ENCODE measurements around the gene KRI1. TPM values are rescaled to one million over a fixed set of nuclear protein-coding genes. Genes with fewer than 3 reads are reported as not detected.

Gene KRI1
- total and polyA plus RNA-seq, 2 experiments from 2014 or later, result 23.8 to 43.2 TPM

- TF ChIP-seq ETS1 (IDR thresholded peaks at IDR 0.05) (no peak), NANOG (IDR thresholded peaks at IDR 0.05; ENCODE audit: borderline replicate concordance) (no peak), ZNF462 (CRISPR knock-in tag; IDR thresholded peaks at IDR 0.05) (no peak), EZH2phosphoT487 (IDR thresholded peaks at IDR 0.05; ENCODE audit: unreplicated experiment) (no peak), JUNB (IDR thresholded peaks at IDR 0.05; ENCODE audit: unreplicated experiment) (no peak), ZNF331 (CRISPR knock-in tag; IDR thresholded peaks at IDR 0.05; ENCODE audit: low read depth) (no peak), STAT1 (IDR thresholded peaks at IDR 0.05; ENCODE audit: unreplicated experiment) (no peak), REST (IDR thresholded peaks at IDR 0.05; ENCODE audit: unreplicated experiment) (no peak), POLR2AphosphoS5 (IDR thresholded peaks at IDR 0.05; ENCODE audit: low read depth) (no peak), CTCF (conservative IDR thresholded peaks at IDR 0.05; ENCODE audit: low read depth in 2 of 2) (no peak), EZH2 (IDR thresholded peaks at IDR 0.05; ENCODE audit: low read depth, unreplicated experiment) (no peak), CREB1 (CRISPR knock-in tag; IDR thresholded peaks at IDR 0.05; ENCODE audit: low read depth) (no peak), ZNF114 (CRISPR knock-in tag; IDR thresholded peaks at IDR 0.05) (no peak)
- DNase-seq (ENCODE audit: low spot score) (no peak), ATAC-seq (no peak)
- peaks cover 16% of the 10 kb centered on the region for H3K4me1 ChIP-seq (ENCODE audit: insufficient read depth)
- Mint-ChIP-seq H3K27ac (no peak overlapping the region), H3K36me3 (ENCODE audit: low read depth) (no peaks in the 10 kb centered on the region; the same call in 2 of the 3 replicates), H3K4me1 (peaks cover 25% of the 10 kb centered on the region), H3K4me3 (peak overlapping the region; percentile 2; the same call in 2 of the 3 replicates), H3K9me3 (no peaks in the 10 kb centered on the region; the same call in 2 of the 3 replicates), H3K27me3 (ENCODE audit: insufficient read depth, low read depth, poor library complexity) (peaks cover 65% of the 10 kb centered on the region)
- no peaks in the 10 kb centered on the region for H3K36me3 ChIP-seq (ENCODE audit: insufficient read depth)
- peaks cover 21% of the 10 kb centered on the region; the same call in 1 of the 2 replicates for H3F3A ChIP-seq (replicated peaks; ENCODE audit: low read depth)
- peaks cover 85% of the 10 kb centered on the region for H3K27me3 ChIP-seq (ENCODE audit: insufficient read depth)
- no peak overlapping the region for H3K4me2 ChIP-seq
- no peaks in the 10 kb centered on the region for H3K79me2 ChIP-seq (replicated peaks; ENCODE audit: insufficient read depth)
- H3K4me3 ChIP-seq, result no peak overlapping the region
- H3K9me2 ChIP-seq (ENCODE audit: insufficient read depth), result no peaks in the 10 kb centered on the region
- H4K20me1 ChIP-seq (replicated peaks; ENCODE audit: insufficient read depth), result 0 out of 2 replicates have a peak, but pooled peaks cover 8% of the 10 kb centered on the region
- H3K27ac ChIP-seq (ENCODE audit: low read depth), result no peak overlapping the region
- H2AFZ ChIP-seq, result no peak overlapping the region
Measured at GRCh38 chr19:10516064-10516385, 49.8 kb downstream of the KRI1 start.

Data from GM23338 (cell line).